ENCODE data around the gene POLRMT. TPM values are rescaled to one million over a fixed set of nuclear protein-coding genes. Genes with fewer than 3 reads are reported as not detected.

POLRMT gene
- total RNA-seq, 1 donor = 25.5 TPM

GRCh38 chr19:656751-657559 is 23.6 kb upstream of the POLRMT start:
- no peak for DNase-seq (ENCODE audit: low read depth)
- no peak overlapping the region for H3K4me3 ChIP-seq (ENCODE audit: low read depth, low read length)
- no peak for TF ChIP-seq CTCF (IDR thresholded peaks at IDR 0.05; ENCODE audit: insufficient read depth, low read depth, low read length)

- no peak for TF ChIP-seq CTCF (IDR thresholded peaks at IDR 0.05; ENCODE audit: insufficient read depth, low read depth, low read length)
These were observed 22.4 kb upstream of the POLRMT start for GRCh38 chr19:655691-656090.

GRCh38 chr19:653425-653824 is 20.1 kb upstream of the POLRMT start:
- no peak for TF ChIP-seq CTCF (IDR thresholded peaks at IDR 0.05; ENCODE audit: insufficient read depth, low read depth, low read length)
- DNase-seq (ENCODE audit: low read depth) = no peak
- no peak overlapping the region for H3K4me3 ChIP-seq (ENCODE audit: low read depth, low read length)

More at GRCh38 chr19:655691-656090, 22.4 kb upstream of the POLRMT start:
- no peak overlapping the region for H3K4me3 ChIP-seq (ENCODE audit: low read depth, low read length)
- no peak for DNase-seq (ENCODE audit: low read depth)

- TF ChIP-seq CTCF (IDR thresholded peaks at IDR 0.05; ENCODE audit: insufficient read depth, low read depth, low read length) = no peak
- no peak for DNase-seq (ENCODE audit: low read depth)
- no peak overlapping the region for H3K4me3 ChIP-seq (ENCODE audit: low read depth, low read length)
These were observed 19.4 kb upstream of the POLRMT start for GRCh38 chr19:652467-653389.

GRCh38 chr19:651991-652390 is 18.7 kb upstream of the POLRMT start:
- no peak for TF ChIP-seq CTCF (IDR thresholded peaks at IDR 0.05; ENCODE audit: insufficient read depth, low read depth, low read length)
- DNase-seq (ENCODE audit: low read depth) = no peak
- no peak overlapping the region for H3K4me3 ChIP-seq (ENCODE audit: low read depth, low read length)

- no peak overlapping the region for H3K4me3 ChIP-seq (ENCODE audit: low read depth, low read length)
- TF ChIP-seq CTCF (IDR thresholded peaks at IDR 0.05; ENCODE audit: insufficient read depth, low read depth, low read length) = no peak
- no peak for DNase-seq (ENCODE audit: low read depth)
These were observed 17.9 kb upstream of the POLRMT start for GRCh38 chr19:651114-651818.

Data from fibroblast of villous mesenchyme (primary cell).